HepG2 (cell line): Measurements from ENCODE around the gene RTBDN. TPM values are rescaled to one million over a fixed set of nuclear protein-coding genes. Genes with fewer than 3 reads are reported as not detected.

Source experiments
- ARNT ChIP-seq: fragments of 450-650 bp; IDR thresholded peaks from 2 replicates; pipeline ENCODE4 v1.6.1; 2017
- CEBPG ChIP-seq: IDR thresholded peaks from 2 replicates; pipeline ENCODE4 v1.6.1; 2016
- FOXK1 ChIP-seq: sonication (generic); formaldehyde crosslinking; IDR thresholded peaks from 2 replicates; pipeline ENCODE4 v1.4.0; 2020; ENCODE audit warnings: low read depth, missing genetic modification reagents, borderline replicate concordance
- KLF9 ChIP-seq: IDR thresholded peaks from 2 replicates; pipeline ENCODE4 v1.6.1; 2016; ENCODE audit warnings: low read depth
- MAZ ChIP-seq, 2 experiments: sonication (generic) in 1 of 2; formaldehyde crosslinking in 1 of 2; IDR thresholded peaks; 2 replicates each; pipeline versions ENCODE4 v1.5.0 to v1.6.1; 2012 to 2020; ENCODE audit warnings: low read depth in 2 of 2, mild to moderate bottlenecking in 2 of 2, borderline replicate concordance in 1 of 2, improper control_type of control experiment in 1 of 2, low read length in 1 of 2, missing genetic modification reagents in 1 of 2, moderate library complexity in 1 of 2
- MEIS2 ChIP-seq: sonication (generic); formaldehyde crosslinking; IDR thresholded peaks from 2 replicates; pipeline ENCODE4 v1.9.0; 2021; ENCODE audit warnings: mild to moderate bottlenecking, missing genetic modification reagents
- NFAT5 ChIP-seq: sonication (generic); formaldehyde crosslinking; IDR thresholded peaks from 2 replicates; pipeline ENCODE4 v1.4.0; 2020; ENCODE audit warnings: missing genetic modification reagents
- RBM22 ChIP-seq: fragments of 200-400 bp; formaldehyde crosslinking; optimal IDR thresholded peaks from 2 replicates; pipeline ENCODE3; 2017; ENCODE audit warnings: mild to moderate bottlenecking, low read length, moderate library complexity
- RFX1 ChIP-seq: fragments of 450-650 bp; IDR thresholded peaks from 2 replicates; pipeline ENCODE4 v1.6.1; 2017
- SIN3B ChIP-seq: fragments of 150-350 bp; IDR thresholded peaks from 2 replicates; pipeline ENCODE4 v1.6.1; 2014; ENCODE audit warnings: low read length
- SMAD9 ChIP-seq: sonication (generic); formaldehyde crosslinking; IDR thresholded peaks from 2 replicates; pipeline ENCODE4 v1.5.1; 2020; ENCODE audit warnings: mild to moderate bottlenecking, missing genetic modification reagents
- TAF15 ChIP-seq: fragments of 200-400 bp; formaldehyde crosslinking; IDR thresholded peaks from one replicate; pipeline ENCODE4 v1.6.1; 2018; ENCODE audit warnings: mild to moderate bottlenecking, low read depth, low read length; ENCODE audit not compliant: poor library complexity, severe bottlenecking
- U2AF1 ChIP-seq: fragments of 200-400 bp; formaldehyde crosslinking; optimal IDR thresholded peaks from 2 replicates; pipeline ENCODE3; 2017; ENCODE audit warnings: mild to moderate bottlenecking, low read depth, low read length
- ZMAT3 ChIP-seq: sonication (generic); formaldehyde crosslinking; conservative IDR thresholded peaks from 2 replicates; pipeline ENCODE4 v1.7.0; 2021; ENCODE audit warnings: missing genetic modification reagents
- ZNF225 ChIP-seq: sonication (generic); formaldehyde crosslinking; IDR thresholded peaks from 2 replicates; pipeline ENCODE4 v1.4.0; 2020; ENCODE audit warnings: mild to moderate bottlenecking, missing genetic modification reagents
- ZNF567 ChIP-seq: sonication (generic); formaldehyde crosslinking; IDR thresholded peaks from 2 replicates; pipeline ENCODE4 v1.8.1; 2023; ENCODE audit warnings: mild to moderate bottlenecking, missing genetic modification reagents, borderline replicate concordance
- polyA plus RNA-seq, 8 experiments: library from polyadenylated mRNA; depleted of rRNA in 3 of 8; stranded (reverse) in 7 of 8; unstranded in 1 of 8; fragments of >200 nt; fragmentation: Illumina TruSeq in 4 of 8; extraction: Trizol in 4 of 8; gene quantifications; 2 replicates each; pipeline versions ENCODE4 v1.2.1 to v1.2.3, GENCODE V29; 2011 to 2016; ENCODE audit warnings: low read depth in 4 of 8, missing spikeins in 1 of 8, mixed read lengths in 1 of 8; ENCODE audit not compliant: insufficient read depth in 1 of 8
- total RNA-seq, 5 experiments: library from RNA; depleted of rRNA; stranded (reverse); fragments of >200 nt; fragmentation: Illumina TruSeq; extraction: Trizol; gene quantifications; 2 replicates each; pipeline ENCODE4 v1.2.3, GENCODE V29; 2016; ENCODE audit warnings: low read depth in 1 of 5
- TF ChIP-seq, protein P1 (sequence below): sonication (generic); formaldehyde crosslinking; IDR thresholded peaks from 2 replicates; pipeline ENCODE4 v1.5.0; 2020; ENCODE audit warnings: missing genetic modification reagents, mild to moderate bottlenecking, borderline replicate concordance
- TF ChIP-seq, protein P2 (sequence below): sonication (generic); formaldehyde crosslinking; IDR thresholded peaks from 2 replicates; pipeline ENCODE4 v1.4.0; 2020; ENCODE audit warnings: missing genetic modification reagents, low read depth, mild to moderate bottlenecking, borderline replicate concordance
- TF ChIP-seq, protein P3 (sequence below): sonication (generic); formaldehyde crosslinking; IDR thresholded peaks from 2 replicates; pipeline ENCODE4 v1.8.1; 2023; ENCODE audit warnings: mild to moderate bottlenecking, missing genetic modification reagents
- TF ChIP-seq, protein P4 (sequence below): sonication (generic); formaldehyde crosslinking; IDR thresholded peaks from 2 replicates; pipeline ENCODE4 v1.4.0; 2020; ENCODE audit warnings: missing genetic modification reagents

Gene RTBDN
- total and polyA plus RNA-seq, 2 of the 13 experiments (the other 11 are each of a cell fraction or from before 2014, with no cell fraction given) = 0.27 to 0.48 TPM

DNA sequence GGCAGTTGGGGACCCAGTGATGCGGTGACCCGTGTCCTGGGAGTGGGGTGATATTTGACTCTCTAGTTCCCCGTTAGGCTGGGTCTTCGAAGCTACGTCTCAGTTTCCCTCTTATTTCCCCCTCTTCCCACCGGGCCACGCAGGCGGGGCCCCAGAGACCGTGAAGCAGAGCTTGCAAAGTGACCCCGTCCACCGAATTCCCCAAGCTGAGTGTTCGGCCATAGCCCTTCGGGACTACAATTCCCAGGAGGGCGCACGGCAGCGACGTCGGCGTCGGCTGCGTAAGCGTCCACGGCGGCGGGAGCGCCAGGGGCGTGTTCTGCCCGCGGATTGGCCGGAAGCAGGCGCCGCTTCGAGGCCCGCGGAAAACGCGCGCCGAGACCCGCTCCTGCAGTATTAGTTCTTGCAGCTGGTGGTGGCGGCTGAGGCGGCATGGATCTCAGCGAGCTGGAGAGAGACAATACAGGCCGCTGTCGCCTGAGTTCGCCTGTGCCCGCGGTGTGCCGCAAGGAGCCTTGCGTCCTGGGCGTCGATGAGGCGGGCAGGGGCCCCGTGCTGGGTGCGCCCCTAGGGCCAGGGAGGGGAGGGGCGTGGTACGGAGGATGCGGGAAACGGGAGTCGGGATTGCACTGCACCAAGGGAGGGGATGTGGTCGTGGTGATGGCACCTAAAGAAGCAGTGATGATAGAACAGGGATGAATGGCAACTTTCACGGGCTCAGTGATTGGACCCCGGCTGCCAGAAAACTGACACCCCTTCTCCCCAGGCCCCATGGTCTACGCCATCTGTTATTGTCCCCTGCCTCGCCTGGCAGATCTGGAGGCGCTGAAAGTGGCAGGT lies 27.9 kb downstream of the RTBDN start, which contains the start of gene RNASEH2A (continued):
- TF ChIP-seq, protein P1, sequence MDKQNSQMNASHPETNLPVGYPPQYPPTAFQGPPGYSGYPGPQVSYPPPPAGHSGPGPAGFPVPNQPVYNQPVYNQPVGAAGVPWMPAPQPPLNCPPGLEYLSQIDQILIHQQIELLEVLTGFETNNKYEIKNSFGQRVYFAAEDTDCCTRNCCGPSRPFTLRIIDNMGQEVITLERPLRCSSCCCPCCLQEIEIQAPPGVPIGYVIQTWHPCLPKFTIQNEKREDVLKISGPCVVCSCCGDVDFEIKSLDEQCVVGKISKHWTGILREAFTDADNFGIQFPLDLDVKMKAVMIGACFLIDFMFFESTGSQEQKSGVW (CRISPR knock-in tag) = no peak
- TF ChIP-seq ZNF225 (peak; percentile 62; the same call in 1 of the 2 replicates), SMAD9 (CRISPR knock-in tag) (no peak), MAZ (IDR thresholded peaks at IDR 0.05; ENCODE audit: borderline replicate concordance, low read depth, low read length) (no peak), MAZ (CRISPR knock-in tag; IDR thresholded peaks at IDR 0.05; ENCODE audit: low read depth) (peak; percentile 83), FOXK1 (peak; percentile 70; the same call in 1 of the 2 replicates), ZNF567 (CRISPR knock-in tag) (no peak), U2AF1 (no peak), RFX1 (no peak), ARNT (no peak), MEIS2 (CRISPR knock-in tag) (peak; percentile 43; the same call in 1 of the 2 replicates), ZMAT3 (CRISPR knock-in tag) (peak; percentile 93), TAF15 (no peak), RBM22 (no peak), NFAT5 (CRISPR knock-in tag) (peak; percentile 33; the same call in 1 of the 2 replicates), KLF9 (CRISPR knock-in tag) (peak; percentile 94), SIN3B (peak; percentile 80), CEBPG (CRISPR knock-in tag) (peak; percentile 23; the same call in 1 of the 2 replicates)
- TF ChIP-seq, protein P2, sequence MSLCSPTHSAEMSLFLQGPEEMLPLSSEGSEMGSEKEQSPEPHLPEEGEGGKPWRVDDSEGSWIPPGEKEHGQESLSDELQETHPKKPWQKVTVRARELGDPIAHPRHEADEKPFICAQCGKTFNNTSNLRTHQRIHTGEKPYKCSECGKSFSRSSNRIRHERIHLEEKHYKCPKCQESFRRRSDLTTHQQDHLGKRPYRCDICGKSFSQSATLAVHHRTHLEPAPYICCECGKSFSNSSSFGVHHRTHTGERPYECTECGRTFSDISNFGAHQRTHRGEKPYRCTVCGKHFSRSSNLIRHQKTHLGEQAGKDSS (CRISPR knock-in tag) = peak; percentile 62; the same call in 1 of the 2 replicates
- TF ChIP-seq, protein P3, sequence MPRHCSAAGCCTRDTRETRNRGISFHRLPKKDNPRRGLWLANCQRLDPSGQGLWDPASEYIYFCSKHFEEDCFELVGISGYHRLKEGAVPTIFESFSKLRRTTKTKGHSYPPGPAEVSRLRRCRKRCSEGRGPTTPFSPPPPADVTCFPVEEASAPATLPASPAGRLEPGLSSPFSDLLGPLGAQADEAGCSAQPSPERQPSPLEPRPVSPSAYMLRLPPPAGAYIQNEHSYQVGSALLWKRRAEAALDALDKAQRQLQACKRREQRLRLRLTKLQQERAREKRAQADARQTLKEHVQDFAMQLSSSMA (CRISPR knock-in tag) = peak; percentile 91
- TF ChIP-seq, protein P4, sequence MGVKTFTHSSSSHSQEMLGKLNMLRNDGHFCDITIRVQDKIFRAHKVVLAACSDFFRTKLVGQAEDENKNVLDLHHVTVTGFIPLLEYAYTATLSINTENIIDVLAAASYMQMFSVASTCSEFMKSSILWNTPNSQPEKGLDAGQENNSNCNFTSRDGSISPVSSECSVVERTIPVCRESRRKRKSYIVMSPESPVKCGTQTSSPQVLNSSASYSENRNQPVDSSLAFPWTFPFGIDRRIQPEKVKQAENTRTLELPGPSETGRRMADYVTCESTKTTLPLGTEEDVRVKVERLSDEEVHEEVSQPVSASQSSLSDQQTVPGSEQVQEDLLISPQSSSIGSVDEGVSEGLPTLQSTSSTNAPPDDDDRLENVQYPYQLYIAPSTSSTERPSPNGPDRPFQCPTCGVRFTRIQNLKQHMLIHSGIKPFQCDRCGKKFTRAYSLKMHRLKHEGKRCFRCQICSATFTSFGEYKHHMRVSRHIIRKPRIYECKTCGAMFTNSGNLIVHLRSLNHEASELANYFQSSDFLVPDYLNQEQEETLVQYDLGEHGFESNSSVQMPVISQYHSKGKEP = no peak
